ENCODE results near the gene GLI3. TPM values are rescaled to one million over a fixed set of nuclear protein-coding genes. Genes with fewer than 3 reads are reported as not detected.

The GLI3 gene
- total and polyA plus RNA-seq, 2 experiments from 2014 or later, result 15.2 to 27.9 TPM

DNA sequence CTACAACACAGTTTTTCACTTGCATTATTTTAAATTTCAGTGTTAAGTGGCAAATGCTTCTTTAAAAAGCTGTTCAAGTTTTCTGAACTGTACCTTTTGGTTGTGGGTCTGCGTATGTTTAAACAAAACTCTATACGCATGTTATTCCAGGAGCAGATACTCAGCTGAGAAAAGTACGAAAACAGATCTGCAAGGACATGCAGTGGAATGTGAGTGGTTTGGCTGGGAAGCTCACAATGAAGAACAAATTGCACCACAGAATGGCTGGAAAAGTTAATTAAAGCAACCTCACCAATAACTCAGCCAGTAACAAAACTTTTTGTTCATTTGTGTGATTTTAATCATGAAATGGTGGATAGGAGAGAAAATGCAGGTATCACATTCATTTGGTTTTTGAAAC, 17.6 kb downstream of the GLI3 start:
- no peak overlapping the region for H3K4me3 ChIP-seq
- no peak for TF ChIP-seq CTCF (IDR thresholded peaks at IDR 0.05; ENCODE audit: low read depth, low read length)
- H3K9me3 ChIP-seq (ENCODE audit: low read depth), result no peaks in the 10 kb centered on the region
- peaks cover 17% of the 10 kb centered on the region for H3K4me1 ChIP-seq (ENCODE audit: low read depth)
- no peaks in the 10 kb centered on the region for H3K27me3 ChIP-seq
- H3K36me3 ChIP-seq, result no peaks in the 10 kb centered on the region
- no peak overlapping the region for H3K27ac ChIP-seq
- peak in 1 of 2 donors; percentile 41 for DNase-seq (ENCODE audit: low read depth in 1 of 2, low spot score in 1 of 2)

DNA sequence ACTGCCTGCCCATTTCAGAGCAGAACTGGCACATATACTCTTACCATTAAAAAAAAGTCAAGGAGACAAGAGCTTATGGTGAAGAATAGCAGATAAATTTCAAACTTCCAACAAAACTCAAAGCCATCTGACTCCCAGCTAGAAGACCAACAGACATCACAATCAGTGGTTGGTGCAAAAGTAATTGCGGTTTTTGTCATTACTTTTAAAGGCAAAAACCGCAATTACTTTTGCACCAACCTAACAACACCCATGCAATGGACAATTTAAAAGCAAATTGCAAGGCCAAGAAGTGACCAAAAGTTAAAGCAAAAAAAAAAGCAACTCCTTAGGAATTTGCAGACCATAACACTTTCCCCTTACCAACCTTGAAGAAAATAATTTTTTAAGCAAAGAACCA, 18.8 kb downstream of the GLI3 start:
- Histone ChIP-seq H3K4me3 (no peak overlapping the region), H3K4me1 (ENCODE audit: low read depth) (peaks cover 27% of the 10 kb centered on the region), H3K36me3 (no peaks in the 10 kb centered on the region), H3K27me3 (no peaks in the 10 kb centered on the region), H3K9me3 (ENCODE audit: low read depth) (no peaks in the 10 kb centered on the region), H3K27ac (no peak overlapping the region)
- TF ChIP-seq CTCF (IDR thresholded peaks at IDR 0.05; ENCODE audit: low read depth, low read length), result no peak
- DNase-seq (ENCODE audit: low read depth in 1 of 2, low spot score in 1 of 2), result no peak

GRCh38 chr7:42217548-42217947, 19.5 kb downstream of the GLI3 start:
- Histone ChIP-seq H3K36me3 (no peaks in the 10 kb centered on the region), H3K4me3 (no peak overlapping the region), H3K27me3 (no peaks in the 10 kb centered on the region), H3K4me1 (ENCODE audit: low read depth) (peaks cover 21% of the 10 kb centered on the region), H3K9me3 (ENCODE audit: low read depth) (no peaks in the 10 kb centered on the region), H3K27ac (no peak overlapping the region)
- no peak for TF ChIP-seq CTCF (IDR thresholded peaks at IDR 0.05; ENCODE audit: low read depth, low read length)
- no peak for DNase-seq (ENCODE audit: low read depth in 1 of 2, low spot score in 1 of 2)

DNA sequence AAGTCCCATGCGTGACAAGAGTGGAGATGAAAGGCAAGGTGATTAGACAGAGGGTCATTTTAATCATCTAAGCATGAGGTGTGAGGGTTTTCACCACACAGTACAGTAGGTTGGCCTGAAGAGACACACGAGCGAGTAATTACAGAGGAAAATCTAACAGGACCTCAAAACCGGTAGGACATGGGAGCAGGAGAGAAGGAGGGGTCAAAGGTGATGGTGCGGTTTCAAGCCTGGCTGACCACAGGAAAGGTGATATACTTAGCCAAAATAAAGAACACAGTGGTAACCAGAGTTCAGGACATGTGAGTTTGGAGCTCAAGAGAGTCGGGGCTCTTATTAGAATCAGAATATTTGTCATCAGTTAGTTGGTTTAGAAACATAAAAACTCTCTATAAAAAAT, 20.0 kb downstream of the GLI3 start:
- H3K4me3 ChIP-seq, result no peak overlapping the region
- H3K36me3 ChIP-seq, result no peaks in the 10 kb centered on the region
- no peaks in the 10 kb centered on the region for H3K9me3 ChIP-seq (ENCODE audit: low read depth)
- no peak for TF ChIP-seq CTCF (IDR thresholded peaks at IDR 0.05; ENCODE audit: low read depth, low read length)
- H3K27me3 ChIP-seq, result no peaks in the 10 kb centered on the region
- no peak for DNase-seq (ENCODE audit: low read depth in 1 of 2, low spot score in 1 of 2)
- peaks cover 16% of the 10 kb centered on the region for H3K4me1 ChIP-seq (ENCODE audit: low read depth)
- H3K27ac ChIP-seq, result no peak overlapping the region

GRCh38 chr7:42214060-42214679, 22.8 kb downstream of the GLI3 start:
- peaks cover 19% of the 10 kb centered on the region for H3K4me1 ChIP-seq (ENCODE audit: low read depth)
- H3K27ac ChIP-seq, result peak overlapping the region; percentile 29

More at GRCh38 chr7:42214060-42214679, 22.8 kb downstream of the GLI3 start:
- H3K36me3 ChIP-seq, result no peaks in the 10 kb centered on the region
- H3K27me3 ChIP-seq, result no peaks in the 10 kb centered on the region
- TF ChIP-seq CTCF (IDR thresholded peaks at IDR 0.05; ENCODE audit: low read depth, low read length), result no peak
- H3K4me3 ChIP-seq, result no peak overlapping the region
- H3K9me3 ChIP-seq (ENCODE audit: low read depth), result no peaks in the 10 kb centered on the region
- DNase-seq (ENCODE audit: low read depth in 1 of 2, low spot score in 1 of 2), result no peak
